GM20000 (cell line): Measurements from ENCODE around the gene NUDT1.

Experiments used
- DNase-seq: peaks from one replicate; pipeline ENCODE4 v3.0.0; 2012; ENCODE audit warnings: low spot score
- TF ChIP-seq, protein P1 (sequence below): IDR thresholded peaks from 2 replicates; pipeline ENCODE4 v1.5.1; 2012; ENCODE audit warnings: mild to moderate bottlenecking, control low read depth; ENCODE audit errors: extremely low read depth, missing control alignments

NUDT1 gene

GRCh38 chr7:2201686-2202360 is 40.2 kb upstream of the NUDT1 start:
- TF ChIP-seq, protein P1, sequence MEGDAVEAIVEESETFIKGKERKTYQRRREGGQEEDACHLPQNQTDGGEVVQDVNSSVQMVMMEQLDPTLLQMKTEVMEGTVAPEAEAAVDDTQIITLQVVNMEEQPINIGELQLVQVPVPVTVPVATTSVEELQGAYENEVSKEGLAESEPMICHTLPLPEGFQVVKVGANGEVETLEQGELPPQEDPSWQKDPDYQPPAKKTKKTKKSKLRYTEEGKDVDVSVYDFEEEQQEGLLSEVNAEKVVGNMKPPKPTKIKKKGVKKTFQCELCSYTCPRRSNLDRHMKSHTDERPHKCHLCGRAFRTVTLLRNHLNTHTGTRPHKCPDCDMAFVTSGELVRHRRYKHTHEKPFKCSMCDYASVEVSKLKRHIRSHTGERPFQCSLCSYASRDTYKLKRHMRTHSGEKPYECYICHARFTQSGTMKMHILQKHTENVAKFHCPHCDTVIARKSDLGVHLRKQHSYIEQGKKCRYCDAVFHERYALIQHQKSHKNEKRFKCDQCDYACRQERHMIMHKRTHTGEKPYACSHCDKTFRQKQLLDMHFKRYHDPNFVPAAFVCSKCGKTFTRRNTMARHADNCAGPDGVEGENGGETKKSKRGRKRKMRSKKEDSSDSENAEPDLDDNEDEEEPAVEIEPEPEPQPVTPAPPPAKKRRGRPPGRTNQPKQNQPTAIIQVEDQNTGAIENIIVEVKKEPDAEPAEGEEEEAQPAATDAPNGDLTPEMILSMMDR, result no peak
- DNase-seq, result no peak

DNA sequence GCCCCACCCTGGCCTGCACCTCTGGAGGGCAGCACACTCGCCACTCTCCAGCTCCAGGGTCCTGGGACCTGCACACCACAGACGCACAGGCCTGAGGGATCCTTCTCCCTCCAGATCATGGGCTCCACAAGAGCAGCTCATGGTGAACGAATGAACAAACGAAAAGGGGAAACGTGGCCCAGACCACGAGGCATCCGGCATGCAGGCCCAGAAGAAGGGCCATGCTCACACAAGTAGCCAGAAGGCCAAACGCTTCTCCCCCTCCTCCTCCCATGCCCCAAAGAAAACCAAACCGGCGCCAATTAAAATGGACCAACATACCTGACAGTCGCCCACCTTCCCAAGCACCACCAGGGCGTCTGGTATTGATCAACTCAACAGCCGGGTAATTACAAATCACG is 39.7 kb upstream of the NUDT1 start:
- TF ChIP-seq, protein P1, result no peak
- DNase-seq, result no peak

- TF ChIP-seq, protein P1, result no peak
- no peak for DNase-seq
These were observed 38.9 kb upstream of the NUDT1 start for GRCh38 chr7:2202901-2203765.

DNA sequence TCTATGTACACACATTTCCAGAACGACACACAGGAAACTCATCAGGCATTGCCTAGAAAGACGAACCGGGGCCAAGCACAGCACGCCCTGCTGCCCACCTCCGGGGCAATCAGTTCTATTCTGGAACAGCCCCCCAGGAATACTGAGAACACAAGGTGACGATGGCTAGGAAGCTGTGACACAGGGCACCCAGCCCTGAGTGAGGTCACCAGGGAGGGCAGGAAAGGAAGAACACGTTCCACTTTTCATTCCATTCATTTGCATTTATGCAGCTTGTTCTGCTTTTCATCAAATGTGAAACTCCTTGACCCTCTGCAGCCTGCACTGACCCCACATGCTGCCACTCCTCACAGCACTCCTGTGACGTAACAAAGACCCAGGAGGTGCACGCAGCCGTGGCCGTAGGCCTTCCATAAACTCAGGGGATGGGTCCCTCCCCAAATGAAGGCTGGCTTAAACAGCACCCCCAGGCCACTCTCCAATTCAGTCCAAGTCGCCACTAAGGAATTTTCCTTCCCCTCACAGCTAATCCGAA is 38.2 kb upstream of the NUDT1 start:
- TF ChIP-seq, protein P1, result no peak
- DNase-seq, result no peak

DNA sequence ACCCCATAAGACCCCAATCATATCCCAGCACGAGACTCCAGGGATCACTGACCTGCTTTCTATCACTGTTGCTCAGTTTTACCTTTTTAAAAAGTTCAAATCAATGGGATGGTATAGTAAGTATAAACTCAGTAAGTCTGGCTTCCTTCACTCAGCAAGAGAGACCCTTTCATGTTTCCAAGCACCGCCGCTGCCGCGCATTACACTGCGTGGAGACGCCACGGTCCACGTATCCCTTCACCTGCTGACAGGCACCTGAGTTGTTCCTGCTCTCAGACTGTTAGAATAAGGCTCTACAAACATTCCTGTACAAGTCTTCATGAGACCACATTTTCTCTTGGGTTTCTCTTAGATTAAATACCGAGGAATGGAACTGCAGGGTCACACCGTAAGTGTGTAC is 37.6 kb upstream of the NUDT1 start:
- TF ChIP-seq, protein P1, result no peak
- DNase-seq, result no peak

GRCh38 chr7:2205036-2205780 is 36.8 kb upstream of the NUDT1 start:
- TF ChIP-seq, protein P1, result no peak
- no peak for DNase-seq
